Measurements from ENCODE around the gene AGAP1. TPM values are rescaled to one million over a fixed set of nuclear protein-coding genes. Genes with fewer than 3 reads are reported as not detected.

The AGAP1 gene
- total and polyA plus RNA-seq, 4 donors, result 2.0 to 8.5 (median 5.4) TPM

- H3K27me3 ChIP-seq (ENCODE audit: control insufficient read depth in 4 of 4, insufficient read depth in 4 of 4, low read length in 3 of 4), result no peaks in the 10 kb centered on the region
- no peak for TF ChIP-seq CTCF (IDR thresholded peaks at IDR 0.05; ENCODE audit: low read depth, low read length, missing input control)
- TF ChIP-seq SP1 (IDR thresholded peaks at IDR 0.05), result no peak
- TF ChIP-seq GABPA (IDR thresholded peaks at IDR 0.05 in 1 of 2, conservative IDR thresholded peaks at IDR 0.05 in 1 of 2), result no peak
- TF ChIP-seq REST (IDR thresholded peaks at IDR 0.05), result no peak
- TF ChIP-seq NR2F2 (IDR thresholded peaks at IDR 0.05), result no peak
- no peak for TF ChIP-seq HNF4G (IDR thresholded peaks at IDR 0.05)
- TF ChIP-seq, protein P1, sequence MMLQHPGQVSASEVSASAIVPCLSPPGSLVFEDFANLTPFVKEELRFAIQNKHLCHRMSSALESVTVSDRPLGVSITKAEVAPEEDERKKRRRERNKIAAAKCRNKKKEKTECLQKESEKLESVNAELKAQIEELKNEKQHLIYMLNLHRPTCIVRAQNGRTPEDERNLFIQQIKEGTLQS (IDR thresholded peaks at IDR 0.05), result no peak
- TF ChIP-seq EGR1 (IDR thresholded peaks at IDR 0.05; ENCODE audit: low read depth in 2 of 2), result no peak
- H3K9ac ChIP-seq (ENCODE audit: low read depth in 1 of 2, low read length in 2 of 2), result no peak overlapping the region
- H3K9me3 ChIP-seq (ENCODE audit: control insufficient read depth in 4 of 4, low read length in 3 of 4), result no peaks in the 10 kb centered on the region
- 93% methylated on average over 7 of the region's 7 CpGs for WGBS
- H3K4me3 ChIP-seq (ENCODE audit: low read depth in 1 of 3, low read length in 3 of 3), result no peak overlapping the region
- H3K27ac ChIP-seq (ENCODE audit: low read depth in 1 of 2, low read length in 2 of 2), result no peak overlapping the region
- H3K36me3 ChIP-seq (ENCODE audit: control insufficient read depth in 4 of 4, insufficient read depth in 3 of 4, low read depth in 1 of 4, low read length in 3 of 4), result no peaks in the 10 kb centered on the region
- no peak for DNase-seq (ENCODE audit: low spot score)
- H3K4me1 ChIP-seq (ENCODE audit: control insufficient read depth in 4 of 4, insufficient read depth in 4 of 4, low read length in 3 of 4), result peaks cover 3 to 28% (median 13%) of the 10 kb centered on the region in 4 donors
Observed at GRCh38 chr2:235515364-235515742, 21.5 kb downstream of the AGAP1 start.

GRCh38 chr2:235515821-235516220 is 22.0 kb downstream of the AGAP1 start:
- H3K9ac ChIP-seq (ENCODE audit: low read depth in 1 of 2, low read length in 2 of 2), result no peak overlapping the region
- TF ChIP-seq TAF1 (conservative IDR thresholded peaks at IDR 0.05) (no peak), ZBTB33 (IDR thresholded peaks at IDR 0.05) (no peak), YY1 (IDR thresholded peaks at IDR 0.05) (no peak), JUND (IDR thresholded peaks at IDR 0.05) (no peak), EGR1 (IDR thresholded peaks at IDR 0.05; ENCODE audit: low read depth in 2 of 2) (no peak), HNF4G (IDR thresholded peaks at IDR 0.05) (no peak), SP1 (IDR thresholded peaks at IDR 0.05) (no peak), GABPA (IDR thresholded peaks at IDR 0.05 in 1 of 2, conservative IDR thresholded peaks at IDR 0.05 in 1 of 2) (no peak), CTCF (IDR thresholded peaks at IDR 0.05; ENCODE audit: low read depth, low read length, missing input control) (no peak), NR2F2 (IDR thresholded peaks at IDR 0.05) (no peak)
- TF ChIP-seq, protein P1 (IDR thresholded peaks at IDR 0.05), result no peak
- peaks cover 0 to 25% (median 10%) of the 10 kb centered on the region in 4 donors for H3K4me1 ChIP-seq (ENCODE audit: control insufficient read depth in 4 of 4, insufficient read depth in 4 of 4, low read length in 3 of 4)
- H3K27ac ChIP-seq (ENCODE audit: low read depth in 1 of 2, low read length in 2 of 2), result no peak overlapping the region
- no peaks in the 10 kb centered on the region for H3K27me3 ChIP-seq (ENCODE audit: control insufficient read depth in 4 of 4, insufficient read depth in 4 of 4, low read length in 3 of 4)
- DNase-seq (ENCODE audit: low spot score), result no peak
- WGBS, result 96% methylated on average over 11 of the region's 11 CpGs
- H3K4me3 ChIP-seq (ENCODE audit: low read depth in 1 of 3, low read length in 3 of 3), result no peak overlapping the region
- H3K9me3 ChIP-seq (ENCODE audit: control insufficient read depth in 4 of 4, low read length in 3 of 4), result no peaks in the 10 kb centered on the region
- H3K36me3 ChIP-seq (ENCODE audit: control insufficient read depth in 4 of 4, insufficient read depth in 3 of 4, low read depth in 1 of 4, low read length in 3 of 4), result no peaks in the 10 kb centered on the region

Measured in liver (tissue), 9 donors.